ENCODE data around the gene HDAC4.

DNA sequence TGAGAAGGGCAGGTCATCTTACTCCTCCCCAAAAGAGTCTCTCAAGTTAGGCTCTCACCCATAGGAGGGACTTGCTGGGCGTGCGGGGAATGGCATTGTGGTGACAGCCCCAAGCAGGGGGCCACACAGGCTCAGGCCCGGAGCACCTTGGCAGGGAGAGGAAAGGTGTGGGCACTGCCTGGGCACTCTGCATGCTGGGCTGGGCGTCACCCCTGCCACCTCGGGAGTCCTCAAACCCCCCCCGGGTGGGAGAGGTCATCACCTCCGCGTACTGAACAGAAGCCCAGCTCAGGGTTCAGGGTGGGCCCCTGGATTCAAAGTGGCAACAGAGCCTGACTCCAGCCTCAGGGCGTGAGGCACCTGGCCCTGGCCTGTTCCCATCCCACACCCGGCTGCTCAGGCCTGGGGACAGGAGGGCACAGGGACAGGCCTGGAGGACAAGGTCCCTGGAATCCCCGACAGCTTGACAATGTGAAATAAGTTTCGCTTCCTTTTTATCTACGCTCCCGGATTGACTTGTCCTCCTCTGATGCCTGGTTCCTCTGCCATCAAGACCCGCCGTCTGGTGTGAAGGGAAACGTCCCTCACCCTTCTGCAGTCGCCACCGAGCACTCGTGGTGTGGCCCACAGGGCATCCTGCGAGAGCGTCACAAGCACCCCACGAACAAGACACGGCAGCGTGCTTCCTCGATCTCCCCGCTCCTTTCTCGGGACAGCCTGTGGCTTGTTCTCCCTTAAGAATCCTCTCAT is 97.8 kb downstream of the HDAC4 start:
- TF ChIP-seq CTCF (IDR thresholded peaks at IDR 0.05; ENCODE audit: insufficient read depth, low read length) (no peak), POLR2AphosphoS5 (IDR thresholded peaks at IDR 0.05; ENCODE audit: low read depth) (no peak)
- TF ChIP-seq, protein P1, sequence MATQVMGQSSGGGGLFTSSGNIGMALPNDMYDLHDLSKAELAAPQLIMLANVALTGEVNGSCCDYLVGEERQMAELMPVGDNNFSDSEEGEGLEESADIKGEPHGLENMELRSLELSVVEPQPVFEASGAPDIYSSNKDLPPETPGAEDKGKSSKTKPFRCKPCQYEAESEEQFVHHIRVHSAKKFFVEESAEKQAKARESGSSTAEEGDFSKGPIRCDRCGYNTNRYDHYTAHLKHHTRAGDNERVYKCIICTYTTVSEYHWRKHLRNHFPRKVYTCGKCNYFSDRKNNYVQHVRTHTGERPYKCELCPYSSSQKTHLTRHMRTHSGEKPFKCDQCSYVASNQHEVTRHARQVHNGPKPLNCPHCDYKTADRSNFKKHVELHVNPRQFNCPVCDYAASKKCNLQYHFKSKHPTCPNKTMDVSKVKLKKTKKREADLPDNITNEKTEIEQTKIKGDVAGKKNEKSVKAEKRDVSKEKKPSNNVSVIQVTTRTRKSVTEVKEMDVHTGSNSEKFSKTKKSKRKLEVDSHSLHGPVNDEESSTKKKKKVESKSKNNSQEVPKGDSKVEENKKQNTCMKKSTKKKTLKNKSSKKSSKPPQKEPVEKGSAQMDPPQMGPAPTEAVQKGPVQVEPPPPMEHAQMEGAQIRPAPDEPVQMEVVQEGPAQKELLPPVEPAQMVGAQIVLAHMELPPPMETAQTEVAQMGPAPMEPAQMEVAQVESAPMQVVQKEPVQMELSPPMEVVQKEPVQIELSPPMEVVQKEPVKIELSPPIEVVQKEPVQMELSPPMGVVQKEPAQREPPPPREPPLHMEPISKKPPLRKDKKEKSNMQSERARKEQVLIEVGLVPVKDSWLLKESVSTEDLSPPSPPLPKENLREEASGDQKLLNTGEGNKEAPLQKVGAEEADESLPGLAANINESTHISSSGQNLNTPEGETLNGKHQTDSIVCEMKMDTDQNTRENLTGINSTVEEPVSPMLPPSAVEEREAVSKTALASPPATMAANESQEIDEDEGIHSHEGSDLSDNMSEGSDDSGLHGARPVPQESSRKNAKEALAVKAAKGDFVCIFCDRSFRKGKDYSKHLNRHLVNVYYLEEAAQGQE (IDR thresholded peaks at IDR 0.05; ENCODE audit: insufficient replicate concordance, low read depth) = no peak

All from HL-60 (cell line).